Fibroblast of mammary gland (primary cell): Measurements from ENCODE around the gene MCU.
A peak's percentile ranks its signal among the peaks of the same experiment; 100 is the strongest.

Experiments used
- DNase-seq: peaks from one replicate; pipeline ENCODE4 v3.0.0-alpha.2; 2010; ENCODE audit warnings: low read depth
- H3K4me3 ChIP-seq: 2 replicates; pipeline ENCODE4 v1.5.1; 2011; ENCODE audit warnings: low read depth, mild to moderate bottlenecking, low read length, moderate library complexity; ENCODE audit not compliant: control insufficient read depth
- TF ChIP-seq, protein P1 (sequence below): conservative IDR thresholded peaks from 2 replicates; pipeline ENCODE4 v1.5.1; 2011; ENCODE audit warnings: low read depth, low read length, inconsistent platforms; ENCODE audit not compliant: control insufficient read depth, insufficient read depth

The MCU gene

GRCh38 chr10:72830625-72831024 lies 138.7 kb downstream of the MCU start:
- TF ChIP-seq, protein P1, sequence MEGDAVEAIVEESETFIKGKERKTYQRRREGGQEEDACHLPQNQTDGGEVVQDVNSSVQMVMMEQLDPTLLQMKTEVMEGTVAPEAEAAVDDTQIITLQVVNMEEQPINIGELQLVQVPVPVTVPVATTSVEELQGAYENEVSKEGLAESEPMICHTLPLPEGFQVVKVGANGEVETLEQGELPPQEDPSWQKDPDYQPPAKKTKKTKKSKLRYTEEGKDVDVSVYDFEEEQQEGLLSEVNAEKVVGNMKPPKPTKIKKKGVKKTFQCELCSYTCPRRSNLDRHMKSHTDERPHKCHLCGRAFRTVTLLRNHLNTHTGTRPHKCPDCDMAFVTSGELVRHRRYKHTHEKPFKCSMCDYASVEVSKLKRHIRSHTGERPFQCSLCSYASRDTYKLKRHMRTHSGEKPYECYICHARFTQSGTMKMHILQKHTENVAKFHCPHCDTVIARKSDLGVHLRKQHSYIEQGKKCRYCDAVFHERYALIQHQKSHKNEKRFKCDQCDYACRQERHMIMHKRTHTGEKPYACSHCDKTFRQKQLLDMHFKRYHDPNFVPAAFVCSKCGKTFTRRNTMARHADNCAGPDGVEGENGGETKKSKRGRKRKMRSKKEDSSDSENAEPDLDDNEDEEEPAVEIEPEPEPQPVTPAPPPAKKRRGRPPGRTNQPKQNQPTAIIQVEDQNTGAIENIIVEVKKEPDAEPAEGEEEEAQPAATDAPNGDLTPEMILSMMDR: no peak
- no peak overlapping the region for H3K4me3 ChIP-seq
- DNase-seq: no peak

DNA sequence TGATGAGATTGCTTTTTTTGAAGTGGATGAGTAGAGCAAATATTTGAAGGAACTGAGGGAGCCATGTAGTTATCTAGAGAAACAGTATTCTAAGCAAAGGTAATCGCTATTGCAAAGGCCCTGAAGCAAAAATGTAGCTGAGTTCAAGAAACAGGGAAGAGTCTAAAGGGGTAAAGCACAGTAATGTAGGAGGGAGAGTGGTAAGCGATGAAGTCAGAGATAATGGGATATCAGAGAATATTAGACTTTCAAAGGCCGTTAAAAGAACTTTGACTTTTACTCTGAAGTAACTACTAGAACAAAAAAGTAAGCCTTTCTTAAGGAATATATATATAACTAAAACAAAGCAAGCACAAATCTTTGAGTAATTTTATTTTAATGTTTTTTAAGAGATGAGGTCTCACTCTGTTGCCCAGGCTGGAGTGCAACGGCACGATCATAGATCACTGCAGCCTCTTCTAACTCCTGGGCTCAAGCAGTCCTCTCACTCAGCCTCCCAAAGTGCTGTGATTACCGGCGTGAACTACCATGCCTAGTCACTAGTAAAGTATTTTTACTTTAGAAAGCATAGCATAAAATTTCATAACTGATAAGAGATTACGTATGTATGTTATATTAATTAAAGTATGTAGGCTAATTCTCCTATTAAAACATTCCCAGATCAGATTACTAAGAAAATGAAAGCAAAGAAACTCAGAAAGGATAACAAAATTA lies 139.9 kb downstream of the MCU start:
- TF ChIP-seq, protein P1: no peak
- H3K4me3 ChIP-seq: no peak overlapping the region
- DNase-seq: no peak

DNA sequence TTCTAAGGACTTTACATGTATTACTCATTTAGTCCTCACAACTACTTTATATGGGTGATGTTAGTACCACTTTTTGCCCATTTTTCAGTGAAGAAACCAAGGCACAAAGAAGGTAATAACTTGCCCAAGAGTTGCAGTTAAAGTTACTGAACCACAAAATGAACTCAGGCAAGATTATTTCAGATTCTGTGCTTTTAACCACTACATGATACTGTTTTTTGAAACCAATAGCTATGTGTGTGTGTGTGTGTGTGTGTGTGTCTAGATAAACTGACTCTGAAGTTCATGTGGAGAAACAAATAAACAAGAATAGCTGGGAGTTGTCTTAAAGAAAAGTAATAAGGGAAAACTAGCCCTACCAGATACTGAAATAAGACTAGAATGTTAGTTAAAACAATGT lies 140.8 kb downstream of the MCU start:
- DNase-seq: no peak
- TF ChIP-seq, protein P1: no peak
- no peak overlapping the region for H3K4me3 ChIP-seq

DNA sequence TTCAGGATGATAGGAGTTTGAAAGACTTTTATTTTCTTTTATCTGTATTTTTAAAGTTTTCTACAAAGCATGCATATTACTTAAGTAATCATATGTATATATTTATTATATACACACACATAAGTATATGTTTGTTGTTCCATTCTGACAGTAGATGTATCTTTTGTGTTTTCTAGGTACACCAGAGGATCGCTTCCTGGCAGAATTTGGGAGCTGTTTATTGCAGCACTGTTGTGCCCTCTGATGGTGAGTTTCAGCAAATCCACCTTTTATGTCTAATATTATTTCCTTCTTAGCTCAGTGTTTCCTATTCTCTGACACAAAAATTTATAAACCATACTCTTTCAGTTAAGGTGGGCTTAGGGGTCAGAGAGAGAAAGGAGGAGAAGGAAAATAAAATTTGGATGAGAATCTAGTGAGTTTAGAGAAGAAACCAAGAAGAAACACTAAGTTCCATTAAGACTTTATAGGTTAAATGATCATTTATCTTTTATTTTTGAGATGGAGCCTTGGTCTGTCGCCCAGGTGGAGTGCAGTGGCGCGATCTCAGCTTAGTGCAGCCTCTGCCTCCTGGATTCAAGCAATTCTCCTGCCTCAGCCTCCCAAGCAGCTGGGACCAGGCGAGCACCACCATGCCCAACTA lies 142.4 kb downstream of the MCU start:
- no peak overlapping the region for H3K4me3 ChIP-seq
- TF ChIP-seq, protein P1: peak; percentile 62
- DNase-seq: peak; percentile 81

- no peak for DNase-seq
- no peak overlapping the region for H3K4me3 ChIP-seq
- TF ChIP-seq, protein P1: no peak
Measured at GRCh38 chr10:72840319-72840718, 148.4 kb downstream of the MCU start.

DNA sequence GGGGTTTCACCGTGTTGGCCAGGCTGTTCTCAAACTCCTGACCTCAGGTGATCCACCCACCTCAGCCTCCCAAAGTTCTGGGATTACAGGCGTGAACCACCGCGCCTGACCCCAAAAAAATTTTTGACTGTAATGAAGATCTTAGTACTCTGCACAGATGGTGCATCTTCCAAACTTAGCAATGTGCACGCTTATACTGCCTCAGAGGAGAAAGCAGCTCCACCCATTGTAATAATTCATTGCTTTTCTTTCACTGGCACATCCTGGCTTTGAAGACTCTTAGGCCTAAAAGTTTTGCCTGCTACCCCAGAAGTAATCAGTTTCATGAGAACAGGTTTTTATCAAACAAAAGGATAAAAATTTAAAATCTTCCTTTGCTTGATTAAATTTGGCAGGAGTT lies 149.5 kb downstream of the MCU start:
- no peak overlapping the region for H3K4me3 ChIP-seq
- DNase-seq: no peak
- TF ChIP-seq, protein P1: no peak
